Fibroblast of lung (primary cell): ENCODE results near the gene TF. TPM values are rescaled to one million over a fixed set of nuclear protein-coding genes. Genes with fewer than 3 reads are reported as not detected.

ENCODE experiments used
- DNase-seq, 2 donors: peaks; one replicate each; pipeline versions ENCODE4 v3.0.0 to v3.0.0-alpha.2; 2010; ENCODE audit warnings: low read depth in 2 of 2
- H2AFZ ChIP-seq: 2 replicates; pipeline ENCODE4 v1.5.1; 2012; ENCODE audit warnings: low read length, control low read depth, inconsistent platforms
- H3K27ac ChIP-seq: 2 replicates; pipeline ENCODE4 v1.5.1; 2011; ENCODE audit warnings: low read length, control low read depth; ENCODE audit not compliant: insufficient read depth
- H3K27me3 ChIP-seq: 2 replicates; pipeline ENCODE4 v1.5.1; 2011; ENCODE audit warnings: mild to moderate bottlenecking, low read length; ENCODE audit not compliant: control insufficient read depth, insufficient read depth
- H3K36me3 ChIP-seq: 2 replicates; pipeline ENCODE4 v1.5.1; 2011; ENCODE audit warnings: low read length; ENCODE audit not compliant: control insufficient read depth, insufficient read depth
- H3K4me1 ChIP-seq: 2 replicates; pipeline ENCODE4 v1.5.1; 2011; ENCODE audit warnings: low read length; ENCODE audit not compliant: control insufficient read depth, insufficient read depth; ENCODE audit errors: extremely low read depth
- H3K4me2 ChIP-seq: 2 replicates; pipeline ENCODE4 v1.5.1; 2011; ENCODE audit warnings: low read length, control low read depth; ENCODE audit not compliant: insufficient read depth; ENCODE audit errors: extremely low read depth
- H3K4me3 ChIP-seq, 4 experiments: fragments of 200-600 bp in 1 of 4; sonication (generic) in 1 of 4; replicated peaks in 1 of 4; 2 replicates each; pipeline ENCODE4 v1.5.1; 2011 to 2016; ENCODE audit warnings: low read length in 4 of 4, low read depth in 3 of 4, mild to moderate bottlenecking in 3 of 4, control low read depth in 2 of 4, inconsistent platforms in 1 of 4, mixed read lengths in 1 of 4; ENCODE audit not compliant: insufficient read depth in 1 of 4; ENCODE audit errors: control extremely low read depth in 1 of 4
- H3K79me2 ChIP-seq: 2 replicates; pipeline ENCODE4 v1.5.1; 2012; ENCODE audit warnings: mild to moderate bottlenecking, low read length, inconsistent platforms; ENCODE audit not compliant: control insufficient read depth, insufficient read depth
- H3K9ac ChIP-seq: 2 replicates; pipeline ENCODE4 v1.5.1; 2011; ENCODE audit warnings: mild to moderate bottlenecking, low read length, control low read depth; ENCODE audit not compliant: insufficient read depth
- H3K9me3 ChIP-seq: 2 replicates; pipeline ENCODE4 v1.5.1; 2012; ENCODE audit warnings: low read depth, low read length; ENCODE audit not compliant: control insufficient read depth, insufficient read depth
- H4K20me1 ChIP-seq: 2 replicates; pipeline ENCODE4 v1.5.1; 2011; ENCODE audit warnings: low read length; ENCODE audit not compliant: control insufficient read depth, insufficient read depth; ENCODE audit errors: extremely low read depth
- CTCF ChIP-seq, 2 donors: IDR thresholded peaks in 1 of 2; conservative IDR thresholded peaks in 1 of 2; 1 replicate in 1 of 2; 2 replicates in 1 of 2; pipeline ENCODE4 v1.5.1; 2011 to 2012; ENCODE audit warnings: low read length in 2 of 2, control low read depth in 1 of 2, inconsistent platforms in 1 of 2, low read depth in 1 of 2, mild to moderate bottlenecking in 1 of 2
- EZH2 ChIP-seq: IDR thresholded peaks from 2 replicates; pipeline ENCODE4 v1.5.1; 2012; ENCODE audit warnings: low read length, control low read depth, mild to moderate bottlenecking; ENCODE audit errors: missing control alignments
- polyA plus RNA-seq, 2 donors: library from polyadenylated mRNA; depleted of rRNA in 1 of 2; stranded (reverse) in 1 of 2; unstranded in 1 of 2; fragments of >200 nt; gene quantifications; 2 replicates each; pipeline ENCODE4 v1.2.1, GENCODE V29; 2011 to 2012; ENCODE audit warnings: missing spikeins in 1 of 2
- total RNA-seq: library from RNA; depleted of rRNA; stranded (reverse); fragments of >200 nt; gene quantifications from 2 replicates; pipeline ENCODE4 v1.2.1, GENCODE V29; 2014

Gene TF
- total and polyA plus RNA-seq, 2 donors (not counting 1 experiment from before 2014, with no cell fraction given) = 0.05 to 0.33 TPM

- DNase-seq = no peak
- TF ChIP-seq CTCF (conservative IDR thresholded peaks at IDR 0.05 in 1 of 2, IDR thresholded peaks at IDR 0.05 in 1 of 2; ENCODE audit: low read depth in 1 of 2, low read length in 2 of 2) (no peak), EZH2 (no peak)
- Histone ChIP-seq H3K79me2 (no peaks in the 10 kb centered on the region), H3K4me3 (no peak overlapping the region), H3K9ac (no peak overlapping the region), H4K20me1 (no peaks in the 10 kb centered on the region), H3K4me2 (no peak overlapping the region), H3K36me3 (peaks cover 13% of the 10 kb centered on the region), H3K4me1 (no peaks in the 10 kb centered on the region), H3K27ac (no peak overlapping the region), H2AFZ (no peak overlapping the region), H3K9me3 (no peaks in the 10 kb centered on the region), H3K27me3 (no peaks in the 10 kb centered on the region)
These were observed 69.2 kb downstream of the TF start for GRCh38 chr3:133815386-133815785.

GRCh38 chr3:133820129-133820528, 73.9 kb downstream of the TF start:
- no peak overlapping the region for H3K4me2 ChIP-seq
- H3K9me3 ChIP-seq = no peaks in the 10 kb centered on the region
- DNase-seq = no peak
- H3K79me2 ChIP-seq = no peaks in the 10 kb centered on the region
- H3K36me3 ChIP-seq = peaks cover 21% of the 10 kb centered on the region
- no peak overlapping the region for H3K9ac ChIP-seq
- peaks cover 2% of the 10 kb centered on the region for H3K4me1 ChIP-seq
- no peaks in the 10 kb centered on the region for H3K27me3 ChIP-seq
- no peak for TF ChIP-seq CTCF (conservative IDR thresholded peaks at IDR 0.05 in 1 of 2, IDR thresholded peaks at IDR 0.05 in 1 of 2; ENCODE audit: low read depth in 1 of 2, low read length in 2 of 2)
- no peak for TF ChIP-seq EZH2
- no peak overlapping the region for H2AFZ ChIP-seq
- no peaks in the 10 kb centered on the region for H4K20me1 ChIP-seq
- no peak overlapping the region for H3K27ac ChIP-seq
- no peak overlapping the region for H3K4me3 ChIP-seq

GRCh38 chr3:133820889-133821675, 74.9 kb downstream of the TF start:
- Histone ChIP-seq H2AFZ (no peak overlapping the region), H3K79me2 (no peaks in the 10 kb centered on the region), H3K4me2 (no peak overlapping the region), H3K9me3 (no peaks in the 10 kb centered on the region), H3K36me3 (peaks cover 21% of the 10 kb centered on the region), H3K27me3 (no peaks in the 10 kb centered on the region), H3K9ac (no peak overlapping the region), H3K4me3 (no peak overlapping the region), H4K20me1 (no peaks in the 10 kb centered on the region), H3K4me1 (peaks cover 2% of the 10 kb centered on the region), H3K27ac (no peak overlapping the region)
- TF ChIP-seq EZH2 (no peak), CTCF (conservative IDR thresholded peaks at IDR 0.05 in 1 of 2, IDR thresholded peaks at IDR 0.05 in 1 of 2; ENCODE audit: low read depth in 1 of 2, low read length in 2 of 2) (no peak)
- DNase-seq = no peak
